Uterus (tissue), 4 donors: ENCODE data around the gene MAP3K12. TPM values are rescaled to one million over a fixed set of nuclear protein-coding genes. Genes with fewer than 3 reads are reported as not detected.

Experiments used
- DNase-seq, 2 donors: peaks; one replicate each; pipeline ENCODE4 v3.0.0-alpha.2; 2019 to 2020
- H3K27ac ChIP-seq, 2 donors: fragments of 200-600 bp; sonication (generic); 1 replicate in 1 of 2; 2 replicates in 1 of 2; pipeline ENCODE4 v1.5.1; 2016 to 2018
- H3K27me3 ChIP-seq, 2 donors: fragments of 200-600 bp; sonication (generic); one replicate each; pipeline ENCODE4 v1.5.1; 2018 to 2019; ENCODE audit warnings: control low read depth in 1 of 2
- H3K36me3 ChIP-seq, 2 donors: fragments of 200-600 bp; sonication (generic); one replicate each; pipeline ENCODE4 v1.5.1; 2019; ENCODE audit warnings: control low read depth in 1 of 2
- H3K4me1 ChIP-seq, 2 donors: fragments of 200-600 bp; sonication (generic); one replicate each; pipeline ENCODE4 v1.5.1; 2018 to 2019; ENCODE audit warnings: control low read depth in 1 of 2
- H3K4me3 ChIP-seq, 2 donors: fragments of 200-600 bp; sonication (generic); 1 replicate in 1 of 2; 2 replicates in 1 of 2; pipeline ENCODE4 v1.5.1; 2018 to 2019; ENCODE audit warnings: mild to moderate bottlenecking in 1 of 2
- H3K9me3 ChIP-seq, 2 donors: fragments of 200-600 bp; sonication (generic); one replicate each; pipeline ENCODE4 v1.5.1; 2019; ENCODE audit warnings: control low read depth in 1 of 2
- CTCF ChIP-seq, 4 experiments: fragments of 200-600 bp in 2 of 4; fragments of 450-650 bp in 2 of 4; sonication (generic) in 2 of 4; IDR thresholded peaks; one replicate each; pipeline ENCODE4 v1.5.1; 2016 to 2019; ENCODE audit warnings: antibody characterized with exemption in 4 of 4, mild to moderate bottlenecking in 2 of 4, moderate library complexity in 1 of 4
- POLR2A ChIP-seq, 2 donors: fragments of 450-650 bp; IDR thresholded peaks; one replicate each; pipeline ENCODE4 v1.6.1; 2016; ENCODE audit warnings: antibody characterized with exemption in 2 of 2, mild to moderate bottlenecking in 1 of 2, moderate library complexity in 1 of 2
- intact Hi-C: fragments of 100-400 bp; cut with DNase I; formaldehyde crosslinking; loops from one replicate; pipeline ENCODE4 v1.15.1; 2023; ENCODE audit warnings: low total_unique reads
- total RNA-seq, 4 donors: library from RNA; depleted of rRNA in 3 of 4; stranded (reverse); fragments of >200 nt in 3 of 4; gene quantifications; one replicate each; pipeline versions ENCODE4 v1.1.0 to v1.2.4, GENCODE V29; 2014 to 2023
- donor health status: DM: yes; HTN: yes; CAD: no.

MAP3K12 gene
- total RNA-seq, 4 donors from 2014 or later, result 13.8 to 65.8 (median 34.7) TPM

DNA sequence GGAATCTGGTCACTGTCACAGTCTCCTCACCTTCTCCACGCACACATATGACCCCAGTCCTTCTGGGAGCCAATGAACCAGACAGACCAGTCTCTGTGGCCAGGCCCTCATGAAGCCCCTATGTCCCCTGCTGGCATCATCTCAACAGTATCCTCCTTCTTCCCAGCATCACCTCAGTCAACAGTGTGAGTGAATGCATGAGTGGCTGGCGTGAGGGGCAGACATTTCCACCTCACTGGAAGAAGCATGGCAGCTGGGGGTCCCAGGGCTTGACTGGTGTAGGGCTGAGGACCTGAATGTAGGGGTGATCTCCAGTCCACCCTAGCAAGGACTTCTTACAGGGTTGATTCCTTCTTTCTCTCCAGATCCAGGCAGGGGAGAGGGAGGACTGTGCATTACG, 1.8 kb downstream of the MAP3K12 start:
- intact Hi-C loops, result no loop called here
- Histone ChIP-seq H3K9me3 (no peaks in the 10 kb centered on the region), H3K4me1 (peaks cover 0 to 5% of the 10 kb centered on the region in 2 donors), H3K27ac (peak overlapping the region; percentile 65 to 96), H3K36me3 (no peaks in the 10 kb centered on the region), H3K4me3 (no peak overlapping the region), H3K27me3 (no peaks in the 10 kb centered on the region)
- TF ChIP-seq CTCF (IDR thresholded peaks at IDR 0.05) (no peak), POLR2A (IDR thresholded peaks at IDR 0.05) (no peak)
- DNase-seq, result peak in 1 of 2 donors; percentile 18

- Histone ChIP-seq H3K4me3 (no peak overlapping the region), H3K9me3 (no peaks in the 10 kb centered on the region), H3K36me3 (no peaks in the 10 kb centered on the region), H3K4me1 (peaks cover 0 to 5% of the 10 kb centered on the region in 2 donors), H3K27me3 (no peaks in the 10 kb centered on the region), H3K27ac (peak overlapping the region; percentile 65 to 96)
- intact Hi-C loops, result no loop called here
- no peak for DNase-seq
- TF ChIP-seq POLR2A (IDR thresholded peaks at IDR 0.05), result no peak
- TF ChIP-seq CTCF (IDR thresholded peaks at IDR 0.05), result no peak
Measured at GRCh38 chr12:53496752-53497032, 2.6 kb downstream of the MAP3K12 start.

DNA sequence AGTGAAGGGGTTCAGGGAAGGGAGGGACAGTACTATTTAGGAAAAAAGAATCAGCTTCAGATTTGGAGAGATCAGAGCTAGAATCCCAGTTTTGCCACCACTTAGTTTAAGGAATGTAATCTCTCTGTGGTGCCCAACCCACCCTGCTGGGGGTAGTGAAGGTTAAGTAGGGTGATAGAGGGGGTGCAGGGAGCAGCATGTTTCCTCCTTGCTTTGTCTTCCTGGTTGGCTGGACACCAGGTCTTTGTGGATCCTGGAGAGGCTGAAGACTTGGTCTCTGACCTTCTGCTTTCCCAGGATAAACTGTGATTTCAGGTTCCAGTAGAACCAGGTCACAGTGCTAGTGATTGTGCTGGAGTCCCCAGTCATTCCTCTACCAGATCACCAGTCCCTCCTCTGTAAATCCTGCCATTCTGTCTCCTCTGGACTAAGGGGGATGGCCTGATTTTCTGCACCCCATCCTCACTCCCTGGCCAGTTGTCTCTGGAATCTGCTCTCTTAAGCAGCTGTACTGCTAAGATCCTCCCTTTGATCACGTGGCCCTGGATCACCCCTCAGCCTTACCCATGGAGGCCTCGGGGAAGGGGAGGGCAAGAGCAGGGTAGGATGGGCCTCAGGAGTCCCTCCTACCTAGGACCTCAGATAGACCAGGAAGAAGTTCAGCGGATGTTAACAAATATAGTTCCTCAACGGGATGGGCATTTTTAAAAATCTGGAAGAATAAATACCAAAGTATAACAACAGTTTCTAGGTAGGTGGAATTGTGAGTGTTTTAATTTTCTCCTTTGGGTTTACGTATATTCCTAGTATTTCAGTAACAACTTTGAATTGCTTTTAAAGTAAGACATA, 3.1 kb downstream of the MAP3K12 start:
- Histone ChIP-seq H3K27me3 (no peaks in the 10 kb centered on the region), H3K4me3 (no peak overlapping the region), H3K9me3 (no peaks in the 10 kb centered on the region), H3K36me3 (no peaks in the 10 kb centered on the region), H3K27ac (peak overlapping the region; percentile 65 to 96), H3K4me1 (peaks cover 0 to 5% of the 10 kb centered on the region in 2 donors)
- TF ChIP-seq POLR2A (IDR thresholded peaks at IDR 0.05), result no peak
- no peak for TF ChIP-seq CTCF (IDR thresholded peaks at IDR 0.05)
- intact Hi-C loops, result no loop called here
- peak; percentile 75 to 82 for DNase-seq

GRCh38 chr12:53493610-53494391, 5.5 kb downstream of the MAP3K12 start:
- no peak for TF ChIP-seq POLR2A (IDR thresholded peaks at IDR 0.05)
- TF ChIP-seq CTCF (IDR thresholded peaks at IDR 0.05), result no peak
- no peaks in the 10 kb centered on the region for H3K27me3 ChIP-seq
- peak overlapping the region; percentile 51 to 67 for H3K4me3 ChIP-seq
- H3K36me3 ChIP-seq, result no peaks in the 10 kb centered on the region
- peak in 1 of 2 donors; percentile 20 for DNase-seq
- peaks cover 0 to 5% of the 10 kb centered on the region in 2 donors for H3K4me1 ChIP-seq
- H3K9me3 ChIP-seq, result no peaks in the 10 kb centered on the region
- intact Hi-C loops, result no loop called here
- peak overlapping the region; percentile 90 to 92 for H3K27ac ChIP-seq
